Right lobe of liver (tissue), 4 donors: ENCODE results near the gene SMU1.

ENCODE experiments used
- POLR2A ChIP-seq: fragments of 450-650 bp; IDR thresholded peaks from one replicate; pipeline ENCODE4 v1.6.1; 2017; ENCODE audit warnings: antibody characterized with exemption, mild to moderate bottlenecking
- TF ChIP-seq, protein P1 (sequence below), 4 donors: fragments of 200-600 bp in 3 of 4; fragments of 450-650 bp in 1 of 4; IDR thresholded peaks; one replicate each; pipeline versions ENCODE4 v1.5.1 to v1.8.0; 2016 to 2022; ENCODE audit warnings: antibody characterized with exemption in 4 of 4, mild to moderate bottlenecking in 2 of 4
- donor health status: DM: no; HTN: no; CAD: no.
- donor health status: DM: no; HTN: no; CAD: no.
- donor health status: DM: no; HTN: yes; CAD: no.

DNA sequence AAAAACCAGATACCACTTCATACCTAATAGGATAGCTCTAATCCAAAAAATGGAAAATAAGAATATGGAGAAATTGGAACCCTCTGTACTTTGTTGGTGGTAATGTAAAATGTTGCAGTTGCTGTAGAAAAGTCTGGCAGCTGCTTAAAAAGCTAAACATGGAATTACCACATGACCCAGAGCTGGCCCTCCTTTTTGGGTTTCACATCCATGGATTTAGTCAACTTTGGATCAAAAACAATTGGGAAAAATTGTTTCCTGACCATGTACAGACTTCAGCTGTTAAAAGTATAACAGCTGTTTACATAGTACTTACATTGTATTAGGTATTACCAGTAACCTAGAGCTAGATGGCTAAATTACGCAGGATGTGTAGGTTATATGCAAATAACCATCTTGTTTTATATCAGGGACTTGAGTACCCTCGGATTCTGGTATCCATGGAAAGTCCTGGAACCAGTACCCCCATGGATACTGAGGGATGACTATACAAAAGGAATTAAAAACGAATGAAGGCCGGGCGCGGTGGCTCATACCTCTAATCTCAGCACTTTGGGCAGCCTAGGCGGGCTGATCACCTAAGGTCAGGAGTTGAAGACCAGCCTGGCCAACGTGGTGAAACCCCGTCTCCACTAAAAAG, 35.6 kb downstream of the SMU1 start:
- TF ChIP-seq, protein P1, sequence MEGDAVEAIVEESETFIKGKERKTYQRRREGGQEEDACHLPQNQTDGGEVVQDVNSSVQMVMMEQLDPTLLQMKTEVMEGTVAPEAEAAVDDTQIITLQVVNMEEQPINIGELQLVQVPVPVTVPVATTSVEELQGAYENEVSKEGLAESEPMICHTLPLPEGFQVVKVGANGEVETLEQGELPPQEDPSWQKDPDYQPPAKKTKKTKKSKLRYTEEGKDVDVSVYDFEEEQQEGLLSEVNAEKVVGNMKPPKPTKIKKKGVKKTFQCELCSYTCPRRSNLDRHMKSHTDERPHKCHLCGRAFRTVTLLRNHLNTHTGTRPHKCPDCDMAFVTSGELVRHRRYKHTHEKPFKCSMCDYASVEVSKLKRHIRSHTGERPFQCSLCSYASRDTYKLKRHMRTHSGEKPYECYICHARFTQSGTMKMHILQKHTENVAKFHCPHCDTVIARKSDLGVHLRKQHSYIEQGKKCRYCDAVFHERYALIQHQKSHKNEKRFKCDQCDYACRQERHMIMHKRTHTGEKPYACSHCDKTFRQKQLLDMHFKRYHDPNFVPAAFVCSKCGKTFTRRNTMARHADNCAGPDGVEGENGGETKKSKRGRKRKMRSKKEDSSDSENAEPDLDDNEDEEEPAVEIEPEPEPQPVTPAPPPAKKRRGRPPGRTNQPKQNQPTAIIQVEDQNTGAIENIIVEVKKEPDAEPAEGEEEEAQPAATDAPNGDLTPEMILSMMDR (IDR thresholded peaks at IDR 0.05), result no peak
- TF ChIP-seq POLR2A, result no peak
